ENCODE data around the gene CORO2B. TPM values are rescaled to one million over a fixed set of nuclear protein-coding genes. Genes with fewer than 3 reads are reported as not detected.

The CORO2B gene
- total and polyA plus RNA-seq, 9 of the 15 experiments (the other 6 are each of a cell fraction or from before 2014, with no cell fraction given) = not detected

- Histone ChIP-seq H3K4me2 (ENCODE audit: insufficient read depth, low read length) (no peak overlapping the region), H2AFZ (ENCODE audit: low read depth, low read length) (no peak overlapping the region), H3K4me1 (replicated peaks in 1 of 2; ENCODE audit: control insufficient read depth in 2 of 2, insufficient read depth in 2 of 2, low read length in 2 of 2) (no peaks in the 10 kb centered on the region; a peak in 1 of 5 replicates), H3K27me3 (ENCODE audit: control insufficient read depth in 2 of 2, insufficient read depth in 2 of 2, low read length in 2 of 2) (peaks cover 5 to 31% of the 10 kb centered on the region in 2 experiments; a peak in 4 of 5 replicates), H3K9ac (ENCODE audit: insufficient read depth in 1 of 2, low read depth in 2 of 2, low read length in 2 of 2) (no peak overlapping the region), H3K36me3 (ENCODE audit: control insufficient read depth, insufficient read depth, low read length) (no peaks in the 10 kb centered on the region), H4K20me1 (replicated peaks; ENCODE audit: control insufficient read depth, insufficient read depth, low read length) (peaks cover 7% of the 10 kb centered on the region; the same call in 1 of the 2 replicates), H3K4me3 (no peak overlapping the region), H3K9me1 (ENCODE audit: control insufficient read depth, insufficient read depth, low read length) (no peaks in the 10 kb centered on the region), H3K9me3 (replicated peaks; ENCODE audit: control insufficient read depth, insufficient read depth, low read depth, low read length) (no peaks in the 10 kb centered on the region), H3K79me2 (ENCODE audit: control insufficient read depth, insufficient read depth, low read length) (no peaks in the 10 kb centered on the region), H3K27ac (ENCODE audit: extremely low read depth, low read depth, low read length) (no peak overlapping the region)
- ATAC-seq (no peak), DNase-seq (ENCODE audit: extremely low read depth in 1 of 4, low spot score in 3 of 4) (no peak), FAIRE-seq (no peak)
- no peak for TF ChIP-seq DACH1 (IDR thresholded peaks at IDR 0.05; ENCODE audit: partially characterized antibody)
- no peak for TF ChIP-seq NFIX (CRISPR knock-in tag; IDR thresholded peaks at IDR 0.05; ENCODE audit: low read depth)
- TF ChIP-seq ZNF121 (CRISPR knock-in tag; conservative IDR thresholded peaks at IDR 0.05) = no peak
- TF ChIP-seq POLR3G (IDR thresholded peaks at IDR 0.05; ENCODE audit: extremely low read depth, insufficient read length, insufficient replicate concordance) = no peak
- TF ChIP-seq E4F1 (CRISPR knock-in tag; IDR thresholded peaks at IDR 0.05; ENCODE audit: borderline replicate concordance) = no peak
- no peak for TF ChIP-seq GTF3C2 (IDR thresholded peaks at IDR 0.05; ENCODE audit: borderline replicate concordance, extremely low read depth, insufficient read length)
- no peak for TF ChIP-seq CAMTA2 (CRISPR knock-in tag; conservative IDR thresholded peaks at IDR 0.05)
- no peak for TF ChIP-seq SMAD2 (IDR thresholded peaks at IDR 0.05; ENCODE audit: low read depth, low read length)
- WGBS (ENCODE audit: insufficient coverage, low coverage, missing lambda C conversion rate) = 0% methylated on average over 9 of the region's 9 CpGs
- no TSS peak for BruUV-seq (replicated peaks)
- ChIA-PET POLR2A (interaction anchor here (0.6 to 0.8 kb wide), 3 partner anchors 35 to 330 kb away, joined by 3 read pairs; no protein-coding TSS in a partner anchor), CTCF (ENCODE audit: low intra/inter-chr PET ratio) (interaction anchor here (0.6 kb wide), 1 partner anchor 15 kb away, joined by 3 read pairs; no protein-coding TSS in a partner anchor)
- in situ Hi-C loops (cut with MboI) (no loop called here), intact Hi-C loops (cut with micrococcal nuclease) (no loop called here)
These were observed 12.3 kb upstream of the CORO2B start for GRCh38 chr15:68566377-68566954.

All from K562 (cell line).